OCI-LY1 (cell line): ENCODE results near the gene GRIA4.

Experiments
- H2AFZ ChIP-seq: fragments of 200-600 bp; sonication (generic), shearing (Covaris generic); 2 replicates; pipeline ENCODE4 v1.6.0; 2014; ENCODE audit warnings: antibody characterized with exemption, mild to moderate bottlenecking, low read length
- H3F3A ChIP-seq: fragments of 200-600 bp; sonication (generic), shearing (Covaris generic); 2 replicates; pipeline ENCODE4 v1.6.0; 2014; ENCODE audit warnings: mild to moderate bottlenecking, antibody characterized with exemption, low read length, moderate library complexity; ENCODE audit not compliant: insufficient read depth
- H3K27ac ChIP-seq: fragments of 200-600 bp; sonication (generic); 2 replicates; pipeline ENCODE4 v1.5.1; 2014; ENCODE audit warnings: low read length, mixed run types, mild to moderate bottlenecking, low read depth; ENCODE audit not compliant: poor library complexity, severe bottlenecking
- H3K27me3 ChIP-seq: fragments of 200-600 bp; sonication (generic); 2 replicates; pipeline ENCODE4 v1.6.0; 2014; ENCODE audit warnings: antibody characterized with exemption, mild to moderate bottlenecking, low read length, moderate library complexity; ENCODE audit not compliant: insufficient read depth
- H3K36me3 ChIP-seq: fragments of 200-600 bp; sonication (generic); 2 replicates; pipeline ENCODE4 v1.6.1; 2014; ENCODE audit warnings: mild to moderate bottlenecking, antibody characterized with exemption, low read length, moderate library complexity, mixed read lengths; ENCODE audit not compliant: insufficient read depth
- H3K4me1 ChIP-seq: fragments of 200-600 bp; sonication (generic); 2 replicates; pipeline ENCODE4 v1.5.1; 2014; ENCODE audit warnings: mild to moderate bottlenecking, low read length, moderate library complexity; ENCODE audit not compliant: insufficient read depth, severe bottlenecking
- H3K4me2 ChIP-seq: fragments of 200-600 bp; sonication (generic), shearing (Covaris generic); 2 replicates; pipeline ENCODE4 v1.6.1; 2014; ENCODE audit warnings: low read length
- H3K4me3 ChIP-seq: fragments of 200-600 bp; sonication (generic); 2 replicates; pipeline ENCODE4 v1.5.1; 2014; ENCODE audit warnings: low read length, low read depth, mild to moderate bottlenecking, mixed read lengths; ENCODE audit not compliant: poor library complexity, severe bottlenecking
- H3K79me2 ChIP-seq: fragments of 200-600 bp; shearing (Covaris generic); 2 replicates; pipeline ENCODE4 v1.6.1; 2016; ENCODE audit warnings: mixed run types, low read length, mixed read lengths; ENCODE audit not compliant: insufficient read depth
- H3K9ac ChIP-seq: fragments of 200-600 bp; sonication (generic), shearing (Covaris generic); 2 replicates; pipeline ENCODE4 v1.6.1; 2014; ENCODE audit warnings: mild to moderate bottlenecking, low read length, mixed read lengths
- H3K9me2 ChIP-seq: fragments of 200-600 bp; sonication (generic), shearing (Covaris generic); 2 replicates; pipeline ENCODE4 v1.6.1; 2014; ENCODE audit warnings: low read depth, mild to moderate bottlenecking, low read length, mixed read lengths
- H3K9me3 ChIP-seq: fragments of 200-600 bp; shearing (Covaris generic); 2 replicates; pipeline ENCODE4 v1.6.1; 2014; ENCODE audit warnings: low read length, mixed read lengths
- H4K20me1 ChIP-seq: fragments of 200-600 bp; sonication (generic), shearing (Covaris generic); 2 replicates; pipeline ENCODE4 v1.6.0; 2016; ENCODE audit warnings: mild to moderate bottlenecking, low read length; ENCODE audit not compliant: insufficient read depth
- CTCF ChIP-seq: fragments of 200-600 bp; sonication (generic), shearing (Covaris generic); IDR thresholded peaks from 2 replicates; pipeline ENCODE4 v1.5.1; 2017; ENCODE audit warnings: mild to moderate bottlenecking, antibody characterized with exemption, low read length, moderate library complexity, mixed read lengths
- EZH2 ChIP-seq: fragments of 200-600 bp; sonication (generic), shearing (Covaris generic); IDR thresholded peaks from 2 replicates; pipeline ENCODE4 v1.8.0; 2017; ENCODE audit warnings: borderline replicate concordance, mixed run types, mild to moderate bottlenecking, antibody characterized with exemption, low read length, moderate library complexity, mixed read lengths

The GRIA4 gene

GRCh38 chr11:105799263-105799662, 189.4 kb downstream of the GRIA4 start:
- TF ChIP-seq CTCF (no peak), EZH2 (no peak)
- no peaks in the 10 kb centered on the region for H3K4me1 ChIP-seq

GRCh38 chr11:105799728-105800462, 190.0 kb downstream of the GRIA4 start:
- H3K9me2 ChIP-seq = no peaks in the 10 kb centered on the region
- H3K4me2 ChIP-seq = no peak overlapping the region
- no peak overlapping the region for H2AFZ ChIP-seq
- no peak for TF ChIP-seq EZH2
- no peak for TF ChIP-seq CTCF
- H3K79me2 ChIP-seq = no peaks in the 10 kb centered on the region
- H3K4me1 ChIP-seq = no peaks in the 10 kb centered on the region
- H3K36me3 ChIP-seq = no peaks in the 10 kb centered on the region
- H3K27ac ChIP-seq = no peak overlapping the region
- H3K9ac ChIP-seq = no peak overlapping the region
- no peaks in the 10 kb centered on the region for H3F3A ChIP-seq
- H3K27me3 ChIP-seq = no peaks in the 10 kb centered on the region
- H3K9me3 ChIP-seq = no peaks in the 10 kb centered on the region
- H3K4me3 ChIP-seq = no peak overlapping the region
- no peaks in the 10 kb centered on the region for H4K20me1 ChIP-seq

More at GRCh38 chr11:105799263-105799662, 189.4 kb downstream of the GRIA4 start:
- Histone ChIP-seq H3K79me2 (no peaks in the 10 kb centered on the region), H3K9me3 (no peaks in the 10 kb centered on the region), H3K36me3 (no peaks in the 10 kb centered on the region), H3K4me2 (no peak overlapping the region), H3K9ac (no peak overlapping the region), H3K27me3 (no peaks in the 10 kb centered on the region), H2AFZ (no peak overlapping the region), H3K4me3 (no peak overlapping the region), H3F3A (no peaks in the 10 kb centered on the region), H3K9me2 (no peaks in the 10 kb centered on the region), H3K27ac (no peak overlapping the region), H4K20me1 (no peaks in the 10 kb centered on the region)

- no peaks in the 10 kb centered on the region for H3K9me3 ChIP-seq
Observed at GRCh38 chr11:105802390-105802789, 192.5 kb downstream of the GRIA4 start.

More at GRCh38 chr11:105802390-105802789, 192.5 kb downstream of the GRIA4 start:
- no peak overlapping the region for H3K27ac ChIP-seq
- H3K9me2 ChIP-seq = no peaks in the 10 kb centered on the region
- H4K20me1 ChIP-seq = no peaks in the 10 kb centered on the region
- H3K27me3 ChIP-seq = no peaks in the 10 kb centered on the region
- no peaks in the 10 kb centered on the region for H3F3A ChIP-seq
- TF ChIP-seq EZH2 (no peak), CTCF (no peak)
- no peak overlapping the region for H2AFZ ChIP-seq
- H3K79me2 ChIP-seq = no peaks in the 10 kb centered on the region
- H3K4me3 ChIP-seq = no peak overlapping the region
- no peak overlapping the region for H3K4me2 ChIP-seq
- no peak overlapping the region for H3K9ac ChIP-seq
- H3K36me3 ChIP-seq = no peaks in the 10 kb centered on the region
- H3K4me1 ChIP-seq = no peaks in the 10 kb centered on the region
